ENCODE measurements around the gene SLC2A8.

GRCh38 chr9:127395497-127396252, 1.3 kb upstream of the SLC2A8 start:
- TF ChIP-seq, protein P1, sequence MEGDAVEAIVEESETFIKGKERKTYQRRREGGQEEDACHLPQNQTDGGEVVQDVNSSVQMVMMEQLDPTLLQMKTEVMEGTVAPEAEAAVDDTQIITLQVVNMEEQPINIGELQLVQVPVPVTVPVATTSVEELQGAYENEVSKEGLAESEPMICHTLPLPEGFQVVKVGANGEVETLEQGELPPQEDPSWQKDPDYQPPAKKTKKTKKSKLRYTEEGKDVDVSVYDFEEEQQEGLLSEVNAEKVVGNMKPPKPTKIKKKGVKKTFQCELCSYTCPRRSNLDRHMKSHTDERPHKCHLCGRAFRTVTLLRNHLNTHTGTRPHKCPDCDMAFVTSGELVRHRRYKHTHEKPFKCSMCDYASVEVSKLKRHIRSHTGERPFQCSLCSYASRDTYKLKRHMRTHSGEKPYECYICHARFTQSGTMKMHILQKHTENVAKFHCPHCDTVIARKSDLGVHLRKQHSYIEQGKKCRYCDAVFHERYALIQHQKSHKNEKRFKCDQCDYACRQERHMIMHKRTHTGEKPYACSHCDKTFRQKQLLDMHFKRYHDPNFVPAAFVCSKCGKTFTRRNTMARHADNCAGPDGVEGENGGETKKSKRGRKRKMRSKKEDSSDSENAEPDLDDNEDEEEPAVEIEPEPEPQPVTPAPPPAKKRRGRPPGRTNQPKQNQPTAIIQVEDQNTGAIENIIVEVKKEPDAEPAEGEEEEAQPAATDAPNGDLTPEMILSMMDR (IDR thresholded peaks at IDR 0.05; ENCODE audit: low read depth, low read length) = no peak
- TF ChIP-seq POLR2A (IDR thresholded peaks at IDR 0.05; ENCODE audit: extremely low read depth, insufficient read length) = no peak
- TF ChIP-seq MYC (IDR thresholded peaks at IDR 0.05; ENCODE audit: low read depth, low read length) = no peak
